Neural cell (in vitro differentiated cells): ENCODE measurements around the gene PRAC1. TPM values are rescaled to one million over a fixed set of nuclear protein-coding genes. Genes with fewer than 3 reads are reported as not detected.

Experiments
- H2AFZ ChIP-seq: fragments of 200-600, 300-800 bp; sonication (generic), shearing (Covaris generic); 2 replicates; pipeline ENCODE4 v1.6.0; 2014; ENCODE audit warnings: low read depth, mild to moderate bottlenecking, antibody characterized with exemption, low read length, moderate library complexity
- H3F3A ChIP-seq: fragments of 200-600 bp; shearing (Covaris generic); 2 replicates; pipeline ENCODE4 v1.6.1; 2016; ENCODE audit warnings: mild to moderate bottlenecking, moderate library complexity, mixed read lengths, antibody characterized with exemption, low read length; ENCODE audit not compliant: insufficient read depth, poor library complexity, severe bottlenecking
- H3K27ac ChIP-seq: fragments of 200-600, 300-800 bp; sonication (generic), shearing (Covaris generic); 2 replicates; pipeline ENCODE4 v1.5.1; 2014; ENCODE audit warnings: mild to moderate bottlenecking, low read length, moderate library complexity
- H3K27me3 ChIP-seq: fragments of 300-800, 200-600 bp; sonication (generic), shearing (Covaris generic); 2 replicates; pipeline ENCODE4 v1.6.0; 2014; ENCODE audit warnings: mild to moderate bottlenecking, low read depth, low read length, moderate library complexity; ENCODE audit not compliant: insufficient read depth
- H3K36me3 ChIP-seq: fragments of 300-800, 200-600 bp; sonication (generic), shearing (Covaris generic); 2 replicates; pipeline ENCODE4 v1.5.1; 2014; ENCODE audit warnings: mild to moderate bottlenecking, antibody characterized with exemption, low read length, moderate library complexity; ENCODE audit not compliant: insufficient read depth
- H3K4me2 ChIP-seq: fragments of 300-800, 200-600 bp; sonication (generic), shearing (Covaris generic); 2 replicates; pipeline ENCODE4 v1.6.0; 2014; ENCODE audit warnings: mild to moderate bottlenecking, low read length
- H3K4me3 ChIP-seq: fragments of 300-800, 200-600 bp; sonication (generic), shearing (Covaris generic); 2 replicates; pipeline ENCODE4 v1.5.1; 2014; ENCODE audit warnings: mild to moderate bottlenecking, low read length, moderate library complexity
- H3K79me2 ChIP-seq: fragments of 200-600 bp; shearing (Covaris generic); replicated peaks from 2 replicates; pipeline ENCODE4 v1.6.0; 2014; ENCODE audit warnings: mild to moderate bottlenecking, low read length, moderate library complexity; ENCODE audit not compliant: insufficient read depth
- H3K9ac ChIP-seq: fragments of 300-800, 200-600 bp; sonication (generic), shearing (Covaris generic); 2 replicates; pipeline ENCODE4 v1.6.1; 2016; ENCODE audit warnings: mild to moderate bottlenecking, low read length, mixed read lengths
- H3K9me2 ChIP-seq: fragments of 200-600 bp; shearing (Covaris generic); 2 replicates; pipeline ENCODE4 v1.6.1; 2016; ENCODE audit warnings: mild to moderate bottlenecking, low read length, mixed read lengths; ENCODE audit not compliant: insufficient read depth
- H3K9me3 ChIP-seq: fragments of 200-600, 300-800 bp; sonication (generic), shearing (Covaris generic); 2 replicates; pipeline ENCODE4 v1.6.1; 2016; ENCODE audit warnings: mild to moderate bottlenecking, mixed run types, low read length, moderate library complexity, mixed read lengths
- H4K20me1 ChIP-seq: fragments of 200-600 bp; shearing (Covaris generic); 2 replicates; pipeline ENCODE4 v1.6.1; 2016; ENCODE audit warnings: mild to moderate bottlenecking, mixed run types; ENCODE audit not compliant: insufficient read depth
- EP300 ChIP-seq: fragments of 450-650 bp; conservative IDR thresholded peaks from 2 replicates; pipeline ENCODE4 v1.6.1; 2014; ENCODE audit warnings: antibody characterized with exemption, mild to moderate bottlenecking, moderate library complexity; ENCODE audit not compliant: poor library complexity, severe bottlenecking
- EZH2 ChIP-seq: fragments of 200-600, 300-800 bp; shearing (Covaris generic), sonication (generic); IDR thresholded peaks from 2 replicates; pipeline ENCODE4 v1.6.1; 2014; ENCODE audit warnings: antibody characterized with exemption, low read length, borderline replicate concordance, mild to moderate bottlenecking; ENCODE audit not compliant: insufficient read depth, poor library complexity, severe bottlenecking
- MXI1 ChIP-seq: fragments of 450-650 bp; conservative IDR thresholded peaks from 2 replicates; pipeline ENCODE4 v1.6.1; 2014; ENCODE audit warnings: antibody characterized with exemption, mild to moderate bottlenecking; ENCODE audit not compliant: poor library complexity, severe bottlenecking
- POLR2AphosphoS5 ChIP-seq: IDR thresholded peaks from 2 replicates; pipeline ENCODE4 v1.6.1; 2012
- RAD21 ChIP-seq: fragments of 450-650 bp; conservative IDR thresholded peaks from 2 replicates; pipeline ENCODE4 v1.6.1; 2014; ENCODE audit warnings: antibody characterized with exemption, mild to moderate bottlenecking, moderate library complexity
- REST ChIP-seq: IDR thresholded peaks from 2 replicates; pipeline ENCODE4 v1.6.1; 2012; ENCODE audit warnings: borderline replicate concordance
- SMC3 ChIP-seq: fragments of 450-650 bp; conservative IDR thresholded peaks from 2 replicates; pipeline ENCODE4 v1.6.1; 2014; ENCODE audit warnings: antibody characterized with exemption, mild to moderate bottlenecking, moderate library complexity; ENCODE audit not compliant: poor library complexity
- TAF1 ChIP-seq: IDR thresholded peaks from 2 replicates; pipeline ENCODE4 v1.6.1; 2012; ENCODE audit warnings: low read depth
- polyA plus RNA-seq: library from polyadenylated mRNA; depleted of rRNA; stranded (reverse); fragments of >200 nt; gene quantifications from 2 replicates; pipeline ENCODE4 v1.2.3, GENCODE V29; 2014
- TF ChIP-seq, protein P1 (sequence below): fragments of 450-650 bp; IDR thresholded peaks from 2 replicates; pipeline ENCODE4 v1.5.1; 2014; ENCODE audit warnings: antibody characterized with exemption, mild to moderate bottlenecking, moderate library complexity; ENCODE audit not compliant: poor library complexity, severe bottlenecking

PRAC1 gene
- polyA plus RNA-seq, 1 donor from 2014 or later, result not detected

- no peaks in the 10 kb centered on the region for H4K20me1 ChIP-seq
- H3F3A ChIP-seq, result no peaks in the 10 kb centered on the region
- peaks cover 100% of the 10 kb centered on the region for H3K27me3 ChIP-seq
- no peaks in the 10 kb centered on the region for H3K36me3 ChIP-seq
- no peak overlapping the region for H3K27ac ChIP-seq
- H2AFZ ChIP-seq, result no peak overlapping the region
- no peak overlapping the region for H3K4me2 ChIP-seq
- no peaks in the 10 kb centered on the region for H3K9me2 ChIP-seq
- H3K9ac ChIP-seq, result no peak overlapping the region
- no peak overlapping the region for H3K4me3 ChIP-seq
- peaks cover 4% of the 10 kb centered on the region for H3K9me3 ChIP-seq
- no peaks in the 10 kb centered on the region for H3K79me2 ChIP-seq
- TF ChIP-seq POLR2AphosphoS5, result no peak
- TF ChIP-seq, protein P1, sequence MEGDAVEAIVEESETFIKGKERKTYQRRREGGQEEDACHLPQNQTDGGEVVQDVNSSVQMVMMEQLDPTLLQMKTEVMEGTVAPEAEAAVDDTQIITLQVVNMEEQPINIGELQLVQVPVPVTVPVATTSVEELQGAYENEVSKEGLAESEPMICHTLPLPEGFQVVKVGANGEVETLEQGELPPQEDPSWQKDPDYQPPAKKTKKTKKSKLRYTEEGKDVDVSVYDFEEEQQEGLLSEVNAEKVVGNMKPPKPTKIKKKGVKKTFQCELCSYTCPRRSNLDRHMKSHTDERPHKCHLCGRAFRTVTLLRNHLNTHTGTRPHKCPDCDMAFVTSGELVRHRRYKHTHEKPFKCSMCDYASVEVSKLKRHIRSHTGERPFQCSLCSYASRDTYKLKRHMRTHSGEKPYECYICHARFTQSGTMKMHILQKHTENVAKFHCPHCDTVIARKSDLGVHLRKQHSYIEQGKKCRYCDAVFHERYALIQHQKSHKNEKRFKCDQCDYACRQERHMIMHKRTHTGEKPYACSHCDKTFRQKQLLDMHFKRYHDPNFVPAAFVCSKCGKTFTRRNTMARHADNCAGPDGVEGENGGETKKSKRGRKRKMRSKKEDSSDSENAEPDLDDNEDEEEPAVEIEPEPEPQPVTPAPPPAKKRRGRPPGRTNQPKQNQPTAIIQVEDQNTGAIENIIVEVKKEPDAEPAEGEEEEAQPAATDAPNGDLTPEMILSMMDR, result no peak
- no peak for TF ChIP-seq TAF1
- no peak for TF ChIP-seq RAD21
- TF ChIP-seq REST, result no peak
- no peak for TF ChIP-seq EP300
- TF ChIP-seq EZH2, result no peak
- no peak for TF ChIP-seq SMC3
- TF ChIP-seq MXI1, result no peak
These were observed 7.9 kb upstream of the PRAC1 start for GRCh38 chr17:48730240-48730550.

- TF ChIP-seq RAD21, result no peak
- no peak for TF ChIP-seq SMC3
- TF ChIP-seq, protein P1, result no peak
- TF ChIP-seq TAF1, result no peak
- no peak for TF ChIP-seq EZH2
- no peak for TF ChIP-seq EP300
- TF ChIP-seq REST, result no peak
- no peak for TF ChIP-seq POLR2AphosphoS5
- no peak for TF ChIP-seq MXI1
- no peaks in the 10 kb centered on the region for H3K36me3 ChIP-seq
- no peak overlapping the region for H3K27ac ChIP-seq
- no peaks in the 10 kb centered on the region for H3K79me2 ChIP-seq
- no peaks in the 10 kb centered on the region for H4K20me1 ChIP-seq
- no peak overlapping the region for H3K4me2 ChIP-seq
- H2AFZ ChIP-seq, result no peak overlapping the region
- no peak overlapping the region for H3K4me3 ChIP-seq
- H3K9me3 ChIP-seq, result peaks cover 4% of the 10 kb centered on the region
- peaks cover 100% of the 10 kb centered on the region for H3K27me3 ChIP-seq
- H3F3A ChIP-seq, result no peaks in the 10 kb centered on the region
- H3K9me2 ChIP-seq, result no peaks in the 10 kb centered on the region
- H3K9ac ChIP-seq, result no peak overlapping the region
These were observed 7.3 kb upstream of the PRAC1 start for GRCh38 chr17:48729335-48730239.
